GM18508 (cell line): ENCODE measurements around the gene PALD1.

Experiments used
- ATAC-seq: cut with Tn5 transposase; IDR thresholded peaks from one replicate; pipeline ENCODE4 v1.9.1; 2021; ENCODE audit warnings: moderate number of reproducible peaks; ENCODE audit not compliant: insufficient read depth, unreplicated experiment

The PALD1 gene

GRCh38 chr10:70502406-70502805 lies 23.8 kb downstream of the PALD1 start:
- ATAC-seq: no peak

- ATAC-seq: no peak
These were observed 25.2 kb downstream of the PALD1 start for GRCh38 chr10:70503776-70504175.

- no peak for ATAC-seq
These were observed 26.2 kb downstream of the PALD1 start for GRCh38 chr10:70504521-70505358.

GRCh38 chr10:70505908-70506307 lies 27.3 kb downstream of the PALD1 start:
- ATAC-seq: no peak

GRCh38 chr10:70507966-70508365 lies 29.4 kb downstream of the PALD1 start:
- no peak for ATAC-seq

GRCh38 chr10:70508912-70509756 lies 30.6 kb downstream of the PALD1 start:
- ATAC-seq: no peak

- ATAC-seq: no peak
These were observed 31.2 kb downstream of the PALD1 start for GRCh38 chr10:70509757-70510147.

- no peak for ATAC-seq
These were observed 31.9 kb downstream of the PALD1 start for GRCh38 chr10:70510453-70510852.

GRCh38 chr10:70510904-70511303 lies 32.3 kb downstream of the PALD1 start:
- no peak for ATAC-seq

GRCh38 chr10:70512149-70512639 lies 33.6 kb downstream of the PALD1 start:
- no peak for ATAC-seq

GRCh38 chr10:70513848-70514309 lies 35.3 kb downstream of the PALD1 start:
- peak; percentile 72 for ATAC-seq

- no peak for ATAC-seq
These were observed 36.0 kb downstream of the PALD1 start for GRCh38 chr10:70514591-70514990.

- ATAC-seq: no peak
These were observed 36.6 kb downstream of the PALD1 start for GRCh38 chr10:70515035-70515667.

- no peak for ATAC-seq
These were observed 40.1 kb downstream of the PALD1 start for GRCh38 chr10:70518695-70519094.

- ATAC-seq: no peak
These were observed 44.5 kb downstream of the PALD1 start for GRCh38 chr10:70523057-70523456.

GRCh38 chr10:70523549-70523948 lies 45.0 kb downstream of the PALD1 start:
- ATAC-seq: no peak

- ATAC-seq: no peak
These were observed 49.7 kb downstream of the PALD1 start for GRCh38 chr10:70528314-70528713.

- ATAC-seq: no peak
These were observed 50.3 kb downstream of the PALD1 start for GRCh38 chr10:70528741-70529362.

GRCh38 chr10:70529848-70530247 lies 51.3 kb downstream of the PALD1 start:
- ATAC-seq: no peak

- no peak for ATAC-seq
These were observed 51.7 kb downstream of the PALD1 start for GRCh38 chr10:70530315-70530714.
